Measurements from ENCODE around the gene ZNF780A. TPM values are rescaled to one million over a fixed set of nuclear protein-coding genes. Genes with fewer than 3 reads are reported as not detected.

The ZNF780A gene
- polyA plus RNA-seq, 12 donors: 6.8 to 12.6 (median 9.0) TPM; not detected in 1

Other genes starting within 250 kb of the ZNF780A start
- gene FBL, start 244.6 kb downstream of the ZNF780A start, polyA plus RNA-seq (ENCODE audit: insufficient read length in 12 of 12): 100 to 1,000 TPM in 11 of 12 donors, not detected in 1; 213 to 300 (median 229) TPM
- gene FCGBP, start 156.3 kb downstream of the ZNF780A start, polyA plus RNA-seq (ENCODE audit: insufficient read length in 12 of 12): 10 to 100 TPM in 2 of 12 donors, 1 to 10 TPM in 9, not detected in 1; 2.2 to 75.3 (median 4.8) TPM
- 10 to 100 TPM in 11 of 12 donors, not detected in 1; 47.7 to 58.4 (median 51.3) TPM for gene PSMC4, start 119.8 kb downstream of the ZNF780A start, polyA plus RNA-seq (ENCODE audit: insufficient read length in 12 of 12)
- gene ZNF546, start 93.9 kb downstream of the ZNF780A start, polyA plus RNA-seq (ENCODE audit: insufficient read length in 12 of 12): 1 to 10 TPM in 11 of 12 donors, not detected in 1; 2.0 to 7.5 (median 4.9) TPM
- gene ZNF780B, start 34.7 kb downstream of the ZNF780A start, polyA plus RNA-seq (ENCODE audit: insufficient read length in 12 of 12): 10 to 100 TPM in 7 of 12 donors, 1 to 10 TPM in 4, not detected in 1; 8.4 to 33.7 (median 14.4) TPM
- gene MAP3K10, start 100.5 kb upstream of the ZNF780A start, polyA plus RNA-seq (ENCODE audit: insufficient read length in 12 of 12): 10 to 100 TPM in 2 of 12 donors, 1 to 10 TPM in 9, not detected in 1; 6.0 to 15.5 (median 7.9) TPM
- under 1 TPM in 6 of 12 donors, not detected in 6; 0.11 to 0.26 (median 0.15) TPM for gene TTC9B, start 127.4 kb upstream of the ZNF780A start, polyA plus RNA-seq (ENCODE audit: insufficient read length in 12 of 12)
- gene CCNP, start 135.7 kb upstream of the ZNF780A start, polyA plus RNA-seq (ENCODE audit: insufficient read length in 12 of 12): under 1 TPM in 10 of 12 donors, not detected in 2; 0.14 to 0.57 (median 0.34) TPM
- gene AKT2, start 194.4 kb upstream of the ZNF780A start, polyA plus RNA-seq (ENCODE audit: insufficient read length in 12 of 12): 100 to 1,000 TPM; 138 to 738 (median 184) TPM